GM19468 (cell line): ENCODE results near the gene TREM2.
"Not testable (repeated sequence)": the region's sequence is repeated elsewhere in the genome, so short reads cannot be mapped to it uniquely, and the experiment has no call there.

ENCODE experiments used
- ATAC-seq: cut with Tn5 transposase; IDR thresholded peaks from one replicate; pipeline ENCODE4 v1.9.1; 2021; ENCODE audit warnings: mild to moderate bottlenecking, moderate library complexity, moderate number of reproducible peaks; ENCODE audit not compliant: unreplicated experiment; ENCODE audit errors: extremely low read depth

Gene TREM2

DNA sequence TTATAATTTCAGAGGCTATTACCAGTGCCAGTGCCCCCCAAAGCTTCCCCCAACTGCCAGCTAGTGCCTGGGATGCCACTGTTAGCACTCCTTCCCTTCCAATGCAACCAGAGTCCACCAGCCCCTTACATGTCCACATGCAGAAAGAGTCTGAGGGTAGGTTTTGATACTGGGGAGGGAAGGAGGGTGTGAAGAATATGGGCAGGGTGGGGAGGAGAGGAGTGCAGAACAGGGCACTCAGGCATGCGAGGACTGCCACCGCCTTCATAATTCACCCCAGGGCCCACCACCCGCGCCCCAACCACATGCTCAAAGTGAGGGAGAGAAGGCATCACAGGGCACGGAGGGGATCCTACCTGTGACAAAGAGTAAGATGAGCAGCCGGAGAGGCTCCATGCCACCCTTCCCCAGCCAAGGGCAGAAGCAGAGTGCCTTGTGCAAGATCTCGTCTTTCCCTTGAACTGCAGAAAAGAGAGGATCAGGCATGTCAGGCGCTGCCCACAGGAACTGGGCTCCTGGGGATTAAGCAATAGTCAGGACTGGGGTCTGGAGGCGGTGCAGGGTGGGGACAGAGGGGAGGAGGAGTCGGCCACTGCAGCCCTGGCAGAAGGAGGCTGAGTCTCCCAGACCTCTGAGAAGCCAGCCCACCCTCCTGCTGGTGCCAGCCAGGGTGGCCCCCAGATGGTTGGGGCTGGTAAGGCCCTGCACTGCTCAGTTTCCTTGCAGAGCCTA lies at the start of gene TREM2:
TREM2 (minus strand) TSS at position 430 of the 732 bp plus-strand sequence; CDS start at position 396, 34 bp downstream.
- ATAC-seq = no peak

DNA sequence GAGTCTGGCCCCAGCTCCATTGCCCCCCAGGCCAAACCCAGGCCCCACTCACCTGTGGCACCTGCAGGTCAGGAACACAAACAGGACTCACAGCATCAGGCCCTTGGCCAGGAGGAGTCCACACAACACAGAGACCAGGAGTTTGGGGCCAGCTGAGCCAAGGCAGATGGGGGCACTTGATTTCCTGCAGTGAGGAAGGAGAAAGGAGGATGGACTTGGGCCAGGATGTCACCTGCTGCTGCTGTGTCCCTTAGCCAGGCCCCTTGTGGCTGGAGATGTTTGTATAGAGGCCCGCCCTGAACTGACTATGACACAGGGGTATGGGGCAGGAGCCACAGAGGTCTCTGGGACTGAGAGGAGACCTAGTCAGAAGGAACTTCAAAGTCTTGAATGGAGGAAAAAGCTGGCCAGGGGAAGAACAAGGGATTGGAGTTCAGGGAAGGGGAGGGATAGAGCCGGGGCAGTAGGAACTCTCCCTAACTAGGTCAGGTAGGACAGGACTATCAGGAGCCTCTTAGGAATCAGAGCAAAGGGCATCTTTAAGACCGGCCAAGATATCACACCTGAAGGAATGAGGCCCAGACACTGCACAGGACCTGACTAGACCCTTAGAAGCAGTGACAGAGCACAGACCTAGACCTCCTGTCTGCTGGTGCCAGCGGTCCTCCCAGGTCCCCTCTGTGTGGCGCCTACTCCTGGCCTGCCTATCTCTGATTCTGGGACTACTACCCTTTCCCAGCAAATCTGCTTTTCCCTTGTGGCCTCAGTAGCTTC lies 46.8 kb upstream of the TREM2 start:
- ATAC-seq = no peak

DNA sequence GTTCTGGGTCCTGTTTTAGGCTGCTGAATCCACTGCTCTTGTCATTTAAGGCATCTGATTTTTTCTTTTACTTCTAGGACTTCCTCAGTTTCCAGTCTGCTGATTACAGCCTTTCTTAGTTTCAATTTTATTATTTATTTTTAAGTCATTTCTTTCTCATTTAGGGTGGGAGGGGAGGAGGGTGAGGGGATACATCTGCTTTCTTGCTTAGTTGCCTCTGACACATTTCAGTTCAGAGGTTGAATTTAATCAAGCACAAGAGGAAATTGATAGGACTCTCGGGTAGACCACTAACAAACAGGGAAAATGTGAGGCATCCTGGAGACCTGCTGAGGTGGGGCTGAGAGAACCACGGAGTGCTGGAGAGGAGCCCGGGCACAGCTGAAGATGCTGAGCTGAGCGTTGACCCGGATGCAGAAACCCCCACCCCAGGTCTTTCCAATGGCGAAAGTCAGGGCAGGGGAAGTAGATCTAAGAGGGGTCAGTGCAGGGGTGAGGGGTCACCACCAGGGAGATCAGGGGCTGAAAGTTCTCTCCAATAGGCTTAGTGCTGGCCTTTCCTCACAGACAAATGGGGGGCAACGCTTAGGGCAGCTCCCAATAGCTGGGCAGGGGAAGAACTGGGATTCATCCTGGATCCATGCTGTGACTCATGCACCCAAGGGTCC lies 45.7 kb upstream of the TREM2 start:
- no peak for ATAC-seq

DNA sequence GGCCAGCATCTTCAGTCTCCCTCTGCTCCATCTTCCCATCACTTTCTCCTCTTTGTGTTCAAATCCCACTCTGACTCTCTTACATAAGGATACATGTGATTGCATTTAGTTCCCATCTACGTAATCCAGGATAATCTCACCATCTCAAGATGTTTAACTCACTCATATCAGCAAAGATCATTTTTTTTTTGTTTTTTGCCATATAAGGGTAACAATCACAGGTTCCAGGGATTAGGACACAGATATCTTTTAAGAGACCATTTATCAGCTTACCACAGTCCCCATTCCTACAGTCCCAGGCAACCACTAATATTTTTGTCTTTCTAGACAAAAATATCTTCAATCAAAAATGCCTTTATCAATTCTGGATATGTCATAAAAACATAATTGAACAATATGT lies 41.2 kb upstream of the TREM2 start:
- ATAC-seq = no peak

DNA sequence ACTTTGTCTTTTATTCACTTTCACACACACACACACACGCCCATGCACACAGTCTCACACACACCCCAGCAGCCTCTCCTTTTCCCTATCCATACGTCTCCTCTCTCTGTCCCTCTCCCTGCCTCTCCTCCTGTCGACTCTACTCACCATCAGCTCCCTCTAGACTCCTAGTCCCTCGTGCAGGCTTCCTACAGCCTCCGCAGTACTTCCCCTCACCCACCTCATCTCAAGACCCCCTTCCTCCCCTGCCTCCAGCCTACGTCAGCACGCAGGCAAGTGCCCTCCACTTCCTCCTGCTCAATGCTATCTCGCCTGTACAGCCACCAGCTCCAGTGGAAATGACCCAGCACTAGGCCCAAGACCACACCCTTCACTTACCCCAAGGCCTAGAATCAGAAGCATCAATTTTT lies 38.9 kb upstream of the TREM2 start:
- no peak for ATAC-seq

DNA sequence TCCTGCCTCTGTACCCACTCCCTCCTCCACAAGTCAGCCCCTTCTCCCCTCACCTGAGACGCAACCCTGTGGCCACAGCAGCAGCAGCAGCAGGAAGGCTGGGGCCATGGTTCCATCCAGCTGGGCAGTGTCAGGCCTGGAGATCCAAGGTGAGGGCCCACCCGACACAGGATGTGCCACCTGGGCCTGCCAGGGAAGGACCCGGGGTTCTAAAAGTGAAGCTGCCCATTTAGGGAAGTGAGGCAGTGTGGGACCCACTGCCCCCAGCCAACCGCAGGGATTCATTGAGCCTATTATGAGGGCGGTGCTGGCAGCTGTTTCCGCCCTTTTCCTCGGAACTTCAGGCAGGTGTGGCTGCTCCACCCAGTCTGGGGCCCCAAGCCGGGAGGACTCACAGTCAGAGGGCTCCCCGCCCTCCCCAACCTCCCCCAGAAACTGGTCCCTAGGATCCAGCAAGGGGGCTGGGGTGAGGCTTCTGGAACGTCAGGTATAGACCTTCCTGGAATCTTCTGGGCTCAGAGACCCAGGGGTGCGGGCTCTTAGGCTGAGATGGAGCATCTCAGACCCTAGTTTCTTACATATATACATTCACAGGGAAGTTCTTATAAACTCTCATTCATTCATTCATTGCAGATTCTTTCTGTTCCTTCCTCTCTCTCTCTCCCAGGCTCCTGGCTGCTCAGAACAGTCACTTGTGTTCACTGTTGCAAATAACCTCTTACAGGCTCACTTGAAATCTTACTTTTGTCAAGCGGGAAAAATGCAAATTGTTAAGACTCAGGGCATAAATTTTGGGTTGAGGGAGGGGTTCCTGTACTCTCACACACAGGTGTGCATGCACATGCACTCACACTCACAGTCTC lies 38.2 kb upstream of the TREM2 start, which contains the start of gene TREML2:
TREML2 (minus strand) TSS at position 249 of the 863 bp plus-strand sequence; CDS start at position 108, 141 bp downstream.
- ATAC-seq = no peak

DNA sequence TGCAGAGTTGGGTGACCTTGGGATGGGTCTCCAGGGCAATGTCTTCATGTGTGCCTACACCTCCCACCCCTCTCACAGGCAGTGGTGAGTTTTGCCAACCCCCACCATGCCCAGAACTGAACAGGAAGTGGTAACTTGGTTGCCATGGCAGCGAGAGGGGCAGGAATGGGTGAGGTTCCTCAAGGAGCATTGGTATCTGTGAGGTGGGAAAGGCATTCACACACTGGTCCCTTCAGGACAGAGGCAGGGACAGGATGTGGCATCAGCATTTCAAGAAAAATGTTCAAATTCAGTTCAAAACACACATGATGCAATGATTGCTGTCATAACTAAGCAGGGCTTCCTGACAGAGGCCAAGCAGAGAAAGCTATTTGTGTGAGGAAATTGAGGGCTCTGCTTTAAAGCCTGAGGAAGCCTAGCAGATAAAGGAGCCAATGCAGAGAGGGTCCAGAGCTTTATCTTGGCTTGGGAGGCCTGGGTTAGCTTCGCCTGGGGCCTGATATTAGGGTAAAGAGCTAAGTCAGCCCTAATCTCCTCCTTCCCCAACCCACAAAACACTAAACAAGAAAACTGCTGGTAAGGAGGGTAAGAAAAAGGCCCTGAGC lies 37.5 kb upstream of the TREM2 start:
- no peak for ATAC-seq

DNA sequence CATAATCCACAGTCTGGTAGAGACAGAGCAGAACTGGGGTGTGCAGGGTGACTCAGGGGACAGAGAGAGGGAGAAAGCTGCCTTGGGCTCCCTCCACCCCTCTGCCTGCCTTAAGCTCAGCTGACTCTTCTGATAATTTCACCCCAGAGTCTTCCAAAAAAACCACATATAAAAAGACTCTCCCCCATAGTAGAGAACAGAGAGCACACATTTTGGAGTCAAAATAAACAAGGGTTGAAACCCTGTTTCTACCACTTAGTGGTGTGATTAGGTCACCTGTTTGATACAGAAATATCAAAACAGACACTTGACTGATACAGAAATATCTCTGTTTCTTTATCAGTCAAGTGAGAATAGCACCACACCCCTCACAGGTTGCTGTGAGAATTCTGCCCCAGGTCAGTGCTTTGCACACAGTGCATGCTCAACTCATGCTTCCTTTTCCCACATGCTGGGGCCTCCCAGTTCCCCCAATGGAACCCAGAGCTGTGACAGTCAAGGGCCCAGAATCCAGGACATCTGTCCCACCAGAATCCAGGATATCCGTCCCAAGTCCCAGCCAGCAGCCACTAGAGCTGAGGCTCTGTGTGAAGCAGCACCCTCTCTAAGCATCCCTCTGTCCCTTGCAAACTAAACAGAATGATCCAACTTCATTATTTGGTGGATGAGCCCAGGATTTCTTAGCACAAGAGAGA lies 36.8 kb upstream of the TREM2 start:
- no peak for ATAC-seq

DNA sequence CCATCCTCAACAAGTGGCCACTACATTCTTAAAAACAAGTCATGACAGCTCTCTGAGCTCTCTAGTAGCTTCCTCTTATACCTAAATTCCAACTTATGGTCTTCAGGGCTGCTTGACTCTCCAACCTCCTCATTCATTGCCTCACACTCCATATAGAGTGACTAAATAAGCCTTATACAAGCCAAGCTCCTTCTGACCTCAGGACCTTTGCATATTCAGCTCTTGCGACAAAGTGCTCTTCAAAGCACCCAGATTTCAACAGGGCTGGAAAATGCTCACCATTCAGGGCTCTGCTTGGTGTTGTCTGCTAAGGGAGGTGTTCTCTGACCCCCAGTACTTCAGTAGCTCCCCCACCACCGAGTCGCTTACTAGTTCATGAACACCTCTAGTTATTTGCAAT lies 34.3 kb upstream of the TREM2 start:
- ATAC-seq = no peak

DNA sequence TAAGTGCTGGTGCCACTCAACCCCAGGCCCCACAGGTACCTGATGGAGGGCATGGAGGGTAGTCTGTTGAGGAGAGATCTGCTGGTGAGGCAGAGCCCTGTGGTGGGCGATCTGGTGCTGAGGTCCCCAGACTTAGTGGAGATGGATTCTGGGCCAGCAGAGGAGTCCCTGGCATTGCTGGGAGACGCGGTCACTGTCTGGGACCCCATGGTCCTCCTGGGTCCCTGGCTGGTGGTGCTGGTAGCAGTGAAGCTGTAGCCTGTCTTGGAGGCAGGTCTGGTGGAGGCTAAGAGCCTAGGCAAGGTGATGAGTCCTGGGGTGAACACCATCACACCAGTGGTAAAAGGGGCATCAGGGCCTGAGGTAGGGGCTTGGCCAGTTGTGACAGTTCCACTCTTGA lies 31.5 kb upstream of the TREM2 start:
- no peak for ATAC-seq

DNA sequence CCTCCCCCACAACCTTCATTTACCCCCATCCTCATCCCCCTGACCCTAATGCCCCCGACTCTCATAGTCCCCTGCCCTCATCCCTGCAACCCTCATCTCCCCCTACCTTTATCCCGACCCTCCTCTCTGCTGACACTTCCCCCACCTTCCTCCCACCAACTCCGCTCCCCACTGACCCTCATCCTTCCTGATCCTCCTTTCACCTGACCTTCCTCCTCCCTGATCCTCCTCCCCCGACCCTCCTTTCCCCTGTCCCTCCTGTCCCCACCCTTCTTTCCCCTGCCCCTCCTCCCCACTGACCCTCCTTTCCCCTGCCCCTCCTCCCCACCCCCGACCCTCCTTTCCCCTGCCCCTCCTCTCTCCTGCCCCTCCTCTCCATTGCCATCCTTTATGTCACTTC lies 31.0 kb upstream of the TREM2 start:
- no peak for ATAC-seq

DNA sequence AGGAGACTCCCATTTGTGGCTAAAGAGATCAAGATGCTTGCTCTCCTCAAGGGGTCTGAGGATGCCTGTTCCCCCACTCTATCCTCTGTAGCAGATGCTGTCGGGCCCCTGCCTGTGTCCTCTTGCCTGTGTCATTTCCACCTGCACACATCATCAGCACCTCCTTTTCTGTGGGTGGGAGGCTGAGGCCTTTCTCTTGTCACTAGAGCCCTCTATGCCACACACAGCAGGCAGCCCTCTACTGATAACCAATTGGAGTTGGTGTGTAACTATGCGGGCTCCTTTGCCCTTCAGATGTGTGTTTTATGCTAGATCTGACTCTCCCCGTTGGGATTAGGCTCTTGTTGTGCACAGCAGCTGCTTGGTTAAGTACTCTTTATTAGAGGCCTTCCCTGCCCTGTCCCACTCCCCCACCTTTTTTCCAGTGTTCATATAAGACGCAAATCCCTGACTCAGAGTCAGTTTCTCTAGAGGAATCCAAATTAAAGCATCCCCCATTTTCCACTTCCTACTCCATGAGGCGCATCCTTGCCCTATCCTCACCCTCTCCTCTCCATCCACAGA lies 30.3 kb upstream of the TREM2 start:
- no peak for ATAC-seq

DNA sequence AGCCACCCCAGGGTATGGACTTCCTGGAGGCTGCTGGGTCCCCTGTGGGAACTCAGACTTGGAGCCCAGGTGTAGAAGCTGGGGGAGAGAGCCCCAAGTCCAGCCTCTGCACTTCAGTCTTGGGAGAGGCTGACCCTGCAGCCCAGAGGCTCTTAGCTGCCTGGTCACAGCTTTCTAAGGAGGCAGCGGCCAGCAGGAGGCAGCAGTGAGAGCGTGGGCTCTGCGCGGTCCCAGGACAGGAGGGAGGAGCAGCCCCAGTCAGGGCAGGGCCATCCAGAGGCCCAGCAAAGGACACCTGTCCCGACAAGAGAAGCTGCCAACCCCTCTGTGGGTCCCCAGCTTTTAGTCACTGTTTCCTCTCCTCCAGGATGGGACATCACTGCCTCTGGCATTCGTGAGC lies 28.7 kb upstream of the TREM2 start:
- ATAC-seq = no peak

DNA sequence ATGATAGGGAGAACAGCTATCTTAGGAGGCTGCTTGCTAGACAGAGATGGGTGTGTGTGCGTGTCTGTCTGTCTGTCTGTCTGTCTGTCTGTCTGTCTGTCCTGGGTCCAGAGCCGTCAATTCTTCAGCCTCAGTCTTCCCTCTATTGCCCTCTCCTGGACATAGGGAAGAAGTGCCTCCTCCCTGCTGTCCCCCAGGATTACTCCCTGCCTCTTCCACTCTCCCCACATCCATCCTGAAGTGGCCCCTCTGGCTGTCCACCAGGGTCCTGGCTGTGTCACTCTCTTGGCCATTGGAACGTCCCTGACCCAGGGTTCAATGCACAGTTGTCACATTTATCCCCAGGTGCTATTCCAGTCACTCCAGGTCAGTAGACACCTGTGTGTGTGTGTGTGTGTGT lies 27.9 kb upstream of the TREM2 start:
- ATAC-seq = no peak

DNA sequence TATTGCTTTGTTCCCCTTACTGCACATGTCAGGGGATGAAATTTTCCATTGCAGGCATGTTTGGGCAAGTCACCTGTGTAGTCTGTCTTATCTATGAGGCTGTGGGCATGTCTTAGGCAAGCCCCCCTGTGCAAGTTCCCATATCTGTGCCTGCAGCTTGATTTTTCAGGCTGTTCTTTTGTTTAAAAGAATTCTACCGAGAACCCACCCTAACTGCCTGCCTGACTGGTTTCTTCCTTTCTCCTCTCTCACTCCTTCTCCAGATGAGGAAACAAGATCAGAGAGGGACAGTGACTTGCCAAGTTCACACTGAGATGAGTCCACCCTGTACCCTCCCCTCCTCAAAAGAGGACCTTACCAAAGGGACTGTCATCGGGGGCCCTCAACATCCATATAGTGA lies 27.1 kb upstream of the TREM2 start:
- ATAC-seq = no peak

DNA sequence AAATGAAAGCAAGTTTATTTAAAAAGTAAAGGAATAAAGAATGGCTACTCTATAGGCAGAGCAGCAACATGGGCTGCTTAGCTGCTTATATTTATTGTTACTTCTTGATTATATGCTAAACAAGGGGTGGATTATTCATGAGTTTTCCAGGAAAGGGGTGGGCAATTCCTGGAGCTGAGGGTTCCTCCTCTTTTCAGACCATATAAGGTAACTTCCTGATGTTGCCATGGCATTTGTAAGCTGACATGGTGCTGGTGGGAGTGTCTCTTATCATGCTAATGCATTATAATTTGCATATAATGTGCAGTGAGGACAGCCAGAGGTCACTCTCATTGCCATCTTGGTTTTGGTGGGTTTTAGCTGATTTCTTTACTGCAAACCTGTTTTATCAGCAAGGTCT lies 26.1 kb upstream of the TREM2 start:
- not testable (repeated sequence) for ATAC-seq

DNA sequence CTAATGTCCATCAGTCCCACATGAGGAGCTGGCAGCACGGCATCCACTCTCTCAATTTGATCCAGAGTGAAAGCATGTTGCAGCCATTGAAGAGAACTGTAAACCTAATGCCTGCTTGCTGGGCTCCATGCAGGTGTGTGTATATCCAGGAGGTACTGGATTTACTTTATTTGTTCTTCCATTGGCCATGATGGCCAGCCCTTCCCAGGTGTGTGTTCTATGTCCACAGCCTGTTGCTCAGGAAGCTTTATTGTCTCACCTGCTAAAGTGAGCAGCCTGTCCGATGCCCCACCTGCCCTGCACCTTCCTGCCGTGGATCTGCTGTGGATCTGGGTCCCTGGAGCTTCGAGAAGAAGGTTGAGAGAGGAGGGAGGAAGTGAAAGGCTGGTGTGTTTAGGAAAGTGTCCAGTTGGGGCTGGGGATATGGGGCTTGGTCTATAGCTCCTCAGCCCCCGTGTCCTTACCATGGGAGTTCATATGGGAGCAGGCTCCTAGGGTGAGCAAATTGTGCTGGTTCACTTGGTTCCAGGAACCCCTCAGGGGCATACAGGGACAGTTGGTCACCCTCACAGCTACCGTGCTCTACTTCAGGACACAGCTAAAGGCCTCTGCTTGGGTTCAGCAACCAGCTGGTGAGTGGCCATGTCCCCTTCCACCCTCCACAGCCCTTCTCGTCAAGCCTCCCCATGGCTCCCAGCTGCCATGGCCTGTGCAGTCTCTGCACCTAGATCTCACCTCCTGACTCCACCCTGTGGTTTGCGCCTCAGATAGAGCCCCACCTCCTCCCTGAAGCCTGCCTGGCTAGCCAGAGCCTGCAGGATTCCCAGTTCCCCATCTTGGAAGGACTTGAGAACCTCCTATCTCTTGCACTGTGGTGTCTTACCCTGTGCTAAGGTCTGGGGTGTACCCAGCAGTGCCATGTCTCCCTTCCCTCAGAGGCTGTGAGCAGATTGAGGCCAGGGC lies 25.3 kb upstream of the TREM2 start:
- ATAC-seq = no peak
